Astrocyte of the cerebellum (primary cell): ENCODE data around the gene LAMA2.

Experiments used
- DNase-seq: peaks from one replicate; pipeline ENCODE4 v3.0.0-alpha.2; 2011; ENCODE audit warnings: low read depth
- H3K4me3 ChIP-seq: 2 replicates; pipeline ENCODE4 v1.5.1; 2011; ENCODE audit warnings: mild to moderate bottlenecking, low read depth, low read length, moderate library complexity
- in situ Hi-C: cut with HindIII; loops from 2 replicates; pipeline ENCODE4 v1.10.0; 2017; ENCODE audit warnings: low sequenced_read_pairs
- TF ChIP-seq, protein P1 (sequence below): IDR thresholded peaks from 2 replicates; pipeline ENCODE4 v1.5.1; 2012; ENCODE audit warnings: low read length, low read depth, moderate library complexity, mild to moderate bottlenecking; ENCODE audit errors: missing control alignments

Gene LAMA2

GRCh38 chr6:129134535-129134934 lies 251.6 kb downstream of the LAMA2 start:
- in situ Hi-C loops = no loop called here
- DNase-seq = no peak
- TF ChIP-seq, protein P1, sequence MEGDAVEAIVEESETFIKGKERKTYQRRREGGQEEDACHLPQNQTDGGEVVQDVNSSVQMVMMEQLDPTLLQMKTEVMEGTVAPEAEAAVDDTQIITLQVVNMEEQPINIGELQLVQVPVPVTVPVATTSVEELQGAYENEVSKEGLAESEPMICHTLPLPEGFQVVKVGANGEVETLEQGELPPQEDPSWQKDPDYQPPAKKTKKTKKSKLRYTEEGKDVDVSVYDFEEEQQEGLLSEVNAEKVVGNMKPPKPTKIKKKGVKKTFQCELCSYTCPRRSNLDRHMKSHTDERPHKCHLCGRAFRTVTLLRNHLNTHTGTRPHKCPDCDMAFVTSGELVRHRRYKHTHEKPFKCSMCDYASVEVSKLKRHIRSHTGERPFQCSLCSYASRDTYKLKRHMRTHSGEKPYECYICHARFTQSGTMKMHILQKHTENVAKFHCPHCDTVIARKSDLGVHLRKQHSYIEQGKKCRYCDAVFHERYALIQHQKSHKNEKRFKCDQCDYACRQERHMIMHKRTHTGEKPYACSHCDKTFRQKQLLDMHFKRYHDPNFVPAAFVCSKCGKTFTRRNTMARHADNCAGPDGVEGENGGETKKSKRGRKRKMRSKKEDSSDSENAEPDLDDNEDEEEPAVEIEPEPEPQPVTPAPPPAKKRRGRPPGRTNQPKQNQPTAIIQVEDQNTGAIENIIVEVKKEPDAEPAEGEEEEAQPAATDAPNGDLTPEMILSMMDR = no peak
- H3K4me3 ChIP-seq = no peak overlapping the region

GRCh38 chr6:129135451-129135850 lies 252.5 kb downstream of the LAMA2 start:
- DNase-seq = no peak
- TF ChIP-seq, protein P1 = no peak
- no peak overlapping the region for H3K4me3 ChIP-seq
- in situ Hi-C loops = no loop called here

DNA sequence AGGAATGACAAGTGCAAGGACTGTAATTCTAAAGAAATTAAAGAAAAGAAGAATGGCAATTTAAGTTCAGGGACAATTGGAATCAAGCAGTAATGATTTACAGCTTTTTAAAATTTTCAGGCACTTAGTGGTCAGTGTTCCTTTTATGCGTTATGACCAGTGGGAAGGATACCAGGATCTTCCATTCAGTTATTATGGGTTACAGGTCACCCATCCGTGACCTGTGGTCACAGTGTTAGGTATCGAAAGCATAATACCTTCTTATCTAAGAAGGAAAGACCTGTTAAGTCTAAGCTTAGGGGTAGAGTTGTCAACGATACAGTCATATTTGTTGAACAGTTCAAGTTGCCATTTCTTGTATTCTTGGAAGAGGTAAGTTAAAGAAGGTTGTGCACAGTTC lies 253.8 kb downstream of the LAMA2 start:
- DNase-seq = no peak
- TF ChIP-seq, protein P1 = no peak
- in situ Hi-C loops = no loop called here
- no peak overlapping the region for H3K4me3 ChIP-seq

- in situ Hi-C loops = no loop called here
Observed at GRCh38 chr6:129138739-129139405, 255.9 kb downstream of the LAMA2 start.

DNA sequence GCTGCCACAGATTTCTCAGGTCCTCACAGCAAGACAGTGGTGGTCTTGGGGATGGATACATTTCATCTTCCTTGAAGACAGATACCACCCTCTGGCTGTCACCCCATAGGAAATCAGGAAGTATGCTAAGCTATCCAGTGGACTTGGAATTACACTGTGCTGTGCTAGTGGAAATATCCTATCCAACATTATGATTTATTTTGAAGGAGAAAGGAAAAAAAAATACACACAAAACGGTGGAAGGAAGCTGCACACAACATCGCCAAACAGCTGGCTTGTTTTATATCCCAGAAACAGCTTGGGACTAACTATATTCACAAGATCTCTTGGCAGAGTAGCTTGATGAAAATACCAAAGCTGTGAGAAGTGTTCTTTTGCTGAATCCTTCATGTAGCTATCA lies 257.6 kb downstream of the LAMA2 start:
- H3K4me3 ChIP-seq = no peak overlapping the region
- in situ Hi-C loops = no loop called here
- TF ChIP-seq, protein P1 = no peak
- DNase-seq = no peak

More at GRCh38 chr6:129138739-129139405, 255.9 kb downstream of the LAMA2 start:
- H3K4me3 ChIP-seq = no peak overlapping the region
- TF ChIP-seq, protein P1 = no peak
- DNase-seq = no peak

DNA sequence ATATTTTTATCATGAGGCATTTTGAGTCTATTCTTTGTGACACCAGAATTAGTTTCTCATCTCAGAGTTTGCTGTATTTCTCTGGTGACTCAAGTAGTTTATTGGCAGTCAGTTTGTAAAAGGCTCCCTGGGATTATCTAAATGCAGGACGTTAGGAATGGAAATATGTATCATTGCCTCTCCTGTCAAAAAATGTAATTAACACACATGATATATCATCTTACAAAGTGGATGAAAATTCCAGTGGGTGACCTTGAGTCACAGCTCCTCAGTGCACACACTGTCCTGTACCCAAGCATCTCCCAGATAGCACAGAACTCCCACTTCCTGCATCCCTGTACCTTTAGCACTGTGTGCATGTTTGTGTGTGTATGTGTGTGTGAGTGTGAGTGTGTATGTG lies 258.6 kb downstream of the LAMA2 start:
- H3K4me3 ChIP-seq = no peak overlapping the region
- TF ChIP-seq, protein P1 = no peak
- no peak for DNase-seq
- in situ Hi-C loops = no loop called here
